NT2/D1 (cell line): ENCODE results near the gene UPP1.
"Not testable (repeated sequence)": the region's sequence is repeated elsewhere in the genome, so short reads cannot be mapped to it uniquely, and the experiment has no call there.

Experiments used
- DNase-seq: peaks from one replicate; pipeline ENCODE4 v3.0.0-alpha.2; 2011; ENCODE audit warnings: low read depth, low spot score
- H3K27me3 ChIP-seq: 2 replicates; pipeline ENCODE4 v1.6.0; 2011; ENCODE audit warnings: mild to moderate bottlenecking; ENCODE audit not compliant: insufficient read length, insufficient read depth
- H3K36me3 ChIP-seq: 2 replicates; pipeline ENCODE4 v1.6.1; 2011; ENCODE audit warnings: mild to moderate bottlenecking, low read length, mixed read lengths; ENCODE audit not compliant: insufficient read depth, insufficient read length
- H3K4me1 ChIP-seq: 2 replicates; pipeline ENCODE4 v1.5.1; 2011; ENCODE audit not compliant: insufficient read depth, insufficient read length
- H3K4me3 ChIP-seq: 2 replicates; pipeline ENCODE4 v1.5.1; 2011; ENCODE audit warnings: low read depth; ENCODE audit not compliant: insufficient read length
- H3K9ac ChIP-seq: 2 replicates; pipeline ENCODE4 v1.6.0; 2011; ENCODE audit warnings: low read depth; ENCODE audit not compliant: insufficient read length
- H3K9me3 ChIP-seq: 2 replicates; pipeline ENCODE4 v1.5.1; 2011; ENCODE audit warnings: mild to moderate bottlenecking, low read length; ENCODE audit not compliant: insufficient read depth
- SUZ12 ChIP-seq: IDR thresholded peaks from 2 replicates; pipeline ENCODE4 v1.6.1; 2011; ENCODE audit not compliant: insufficient read length, insufficient read depth; ENCODE audit errors: extremely low read depth
- YY1 ChIP-seq: IDR thresholded peaks from 2 replicates; pipeline ENCODE4 v1.6.1; 2011; ENCODE audit not compliant: insufficient read length, insufficient read depth
- ZNF274 ChIP-seq: IDR thresholded peaks from 2 replicates; pipeline ENCODE4 v1.6.1; 2011; ENCODE audit warnings: mild to moderate bottlenecking, low read depth, low read length

UPP1 gene

DNA sequence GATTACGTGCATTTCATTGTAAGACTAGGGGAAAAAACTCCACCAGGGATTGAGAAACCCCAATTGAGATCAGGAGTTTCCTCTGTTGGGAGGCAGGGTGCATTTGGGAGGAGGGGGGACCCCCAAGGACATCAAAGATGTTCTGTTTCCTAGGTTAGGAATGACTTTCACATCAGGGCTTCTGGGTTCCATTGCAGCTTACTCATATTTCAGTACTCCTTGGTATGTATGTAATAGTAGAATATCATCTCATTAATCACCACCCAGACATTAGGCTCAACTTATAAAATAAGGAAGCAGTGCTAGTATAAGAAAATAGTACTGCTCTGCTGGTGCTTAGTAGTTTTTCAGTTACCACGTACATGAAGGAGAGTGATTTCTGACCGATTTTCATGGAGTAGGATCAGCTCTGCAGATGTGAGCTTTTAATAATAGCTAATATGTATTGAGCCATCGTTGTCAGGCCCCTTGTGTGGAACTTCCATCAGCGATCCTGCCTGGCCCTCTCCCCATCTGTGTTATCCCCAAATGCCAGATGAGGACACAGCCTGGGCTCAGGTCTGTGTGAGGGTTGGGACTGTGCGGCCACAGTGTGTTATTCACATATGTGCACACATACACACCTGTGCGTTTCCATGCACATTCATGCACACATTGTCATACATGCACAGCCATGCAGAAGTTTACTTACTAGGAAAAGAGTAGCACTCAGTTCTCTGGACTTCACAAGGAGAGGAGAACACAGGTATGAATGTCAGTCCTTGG, 23.5 kb downstream of the UPP1 start:
- no peaks in the 10 kb centered on the region for H3K9me3 ChIP-seq
- DNase-seq: no peak

DNA sequence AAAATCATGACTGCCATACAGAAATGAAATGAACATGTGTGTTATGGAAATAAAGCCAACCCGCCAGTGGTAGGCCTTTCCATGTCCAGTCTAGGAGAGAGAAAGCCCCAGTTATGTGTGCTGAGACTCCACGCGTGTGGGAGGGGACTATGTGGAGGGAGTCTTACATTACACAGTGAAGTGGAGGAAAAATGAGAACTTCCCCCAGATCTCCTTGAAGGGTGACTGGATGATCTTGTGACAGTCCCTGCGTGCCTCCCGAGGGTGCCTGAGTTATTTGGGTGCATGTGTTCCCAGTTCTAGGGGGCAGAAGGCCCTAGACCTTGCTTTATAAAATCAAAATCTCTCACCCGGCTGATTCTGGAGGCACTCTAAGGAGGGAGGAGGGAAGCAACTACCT, 24.2 kb downstream of the UPP1 start:
- no peak for DNase-seq
- H3K27me3 ChIP-seq: no peaks in the 10 kb centered on the region
- no peak overlapping the region for H3K4me3 ChIP-seq
- TF ChIP-seq SUZ12: no peak
- TF ChIP-seq ZNF274: no peak
- TF ChIP-seq YY1: no peak
- no peaks in the 10 kb centered on the region for H3K9me3 ChIP-seq
- H3K36me3 ChIP-seq: peaks cover 15% of the 10 kb centered on the region
- H3K4me1 ChIP-seq: peaks cover 3% of the 10 kb centered on the region
- no peak overlapping the region for H3K9ac ChIP-seq

More for the DNA sequence above, 23.5 kb downstream of the UPP1 start:
- no peak for TF ChIP-seq SUZ12
- no peak for TF ChIP-seq YY1
- TF ChIP-seq ZNF274: no peak
- H3K4me3 ChIP-seq: no peak overlapping the region
- H3K9ac ChIP-seq: no peak overlapping the region
- no peaks in the 10 kb centered on the region for H3K27me3 ChIP-seq
- H3K4me1 ChIP-seq: peaks cover 3% of the 10 kb centered on the region
- peaks cover 22% of the 10 kb centered on the region for H3K36me3 ChIP-seq

DNA sequence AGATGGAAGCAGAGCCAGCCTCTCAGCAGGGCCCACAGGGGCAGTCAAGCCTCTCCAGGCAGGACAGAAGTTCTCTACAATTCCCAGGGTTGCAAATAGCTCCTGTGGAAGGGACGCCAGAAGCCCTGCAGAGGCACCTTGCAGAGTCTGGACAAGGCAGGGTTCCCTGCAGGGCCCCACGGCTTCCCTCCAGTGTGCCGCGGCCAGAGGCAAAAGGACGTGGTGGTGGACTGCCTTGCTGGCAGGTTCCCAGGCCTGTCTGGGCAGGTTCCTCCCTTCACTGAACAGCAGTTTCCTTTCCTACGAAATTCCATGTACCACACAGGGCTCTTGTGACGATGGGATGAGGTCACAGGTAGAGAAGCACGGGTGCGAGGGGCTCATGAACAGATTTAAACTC, 25.1 kb downstream of the UPP1 start:
- no peaks in the 10 kb centered on the region for H3K9me3 ChIP-seq
- TF ChIP-seq ZNF274: no peak
- no peak for TF ChIP-seq YY1
- TF ChIP-seq SUZ12: no peak

DNA sequence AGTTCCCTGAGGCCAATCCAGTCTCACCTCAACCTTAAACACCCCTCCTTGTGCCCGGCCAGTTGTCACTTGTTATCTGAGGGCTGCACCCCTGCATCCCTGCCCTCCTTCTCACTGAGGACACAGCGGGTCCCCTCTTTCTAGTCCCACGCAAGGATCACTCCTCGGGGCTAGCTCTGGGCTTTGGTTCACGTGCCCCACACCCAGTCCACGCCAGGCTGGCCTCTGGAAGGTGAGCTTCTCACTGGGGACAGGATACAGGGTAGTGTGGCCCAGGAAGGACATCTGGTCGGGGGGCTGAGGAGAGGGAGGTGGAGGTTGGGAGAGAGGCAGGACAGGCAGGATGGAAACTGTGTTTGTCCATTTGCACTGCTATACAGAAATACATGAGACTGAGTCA, 25.5 kb downstream of the UPP1 start:
- no peak for TF ChIP-seq ZNF274
- no peak for TF ChIP-seq SUZ12
- TF ChIP-seq YY1: no peak
- Histone ChIP-seq H3K36me3 (peaks cover 2% of the 10 kb centered on the region), H3K27me3 (no peaks in the 10 kb centered on the region), H3K4me3 (no peak overlapping the region), H3K9me3 (no peaks in the 10 kb centered on the region), H3K9ac (no peak overlapping the region), H3K4me1 (peaks cover 3% of the 10 kb centered on the region)
- DNase-seq: no peak

More for the DNA sequence above, 25.1 kb downstream of the UPP1 start:
- no peak overlapping the region for H3K4me3 ChIP-seq
- no peak overlapping the region for H3K9ac ChIP-seq
- no peak for DNase-seq
- H3K27me3 ChIP-seq: no peaks in the 10 kb centered on the region
- peaks cover 3% of the 10 kb centered on the region for H3K4me1 ChIP-seq
- H3K36me3 ChIP-seq: peaks cover 7% of the 10 kb centered on the region

DNA sequence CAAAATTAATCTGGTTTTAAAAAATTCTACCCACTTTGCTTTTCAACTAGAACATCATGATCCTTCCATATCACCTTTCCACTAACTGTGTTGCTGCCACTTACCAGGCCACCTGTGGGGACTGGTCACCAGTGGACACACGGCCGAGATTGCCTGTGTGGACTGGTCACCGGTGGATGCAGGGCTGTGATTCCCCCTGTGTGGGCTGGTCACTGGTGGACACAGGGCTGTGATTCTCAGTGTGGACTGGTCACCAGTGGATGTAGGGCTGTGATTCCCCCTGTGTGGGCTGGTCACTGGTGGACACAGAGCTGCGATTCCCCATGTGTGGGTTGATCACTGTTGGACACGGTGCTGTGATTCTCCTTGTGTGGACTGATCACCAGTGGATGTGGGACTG, 27.0 kb downstream of the UPP1 start:
- TF ChIP-seq ZNF274: no peak
- TF ChIP-seq SUZ12: no peak
- TF ChIP-seq YY1: no peak
- Histone ChIP-seq H3K27me3 (no peaks in the 10 kb centered on the region), H3K36me3 (no peaks in the 10 kb centered on the region), H3K9me3 (no peaks in the 10 kb centered on the region; the same call in 1 of the 2 replicates), H3K4me1 (peaks cover 3% of the 10 kb centered on the region), H3K4me3 (no peak overlapping the region), H3K9ac (no peak overlapping the region)
- no peak for DNase-seq

DNA sequence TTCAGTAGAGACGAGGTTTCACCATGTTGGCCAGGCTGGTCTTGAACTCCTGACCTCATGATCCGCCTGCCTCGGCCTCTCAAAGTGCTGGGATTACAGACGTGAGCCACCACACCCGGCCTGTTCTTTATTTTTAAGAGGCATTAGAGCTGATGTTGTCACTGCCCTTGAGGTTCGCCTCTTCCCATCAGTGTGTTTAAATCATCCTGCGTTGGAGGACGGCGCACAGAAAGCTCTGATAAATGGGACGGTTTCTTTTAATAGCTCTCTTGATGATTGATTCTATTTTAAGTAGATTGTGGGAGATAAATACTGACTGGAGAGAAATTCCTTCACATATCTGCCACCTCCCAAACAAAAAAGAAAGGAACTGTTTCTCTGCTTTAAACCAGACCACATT, 29.0 kb downstream of the UPP1 start:
- no peak for DNase-seq
- no peaks in the 10 kb centered on the region for H3K27me3 ChIP-seq
- peaks cover 3% of the 10 kb centered on the region; the same call in 1 of the 2 replicates for H3K9me3 ChIP-seq
- peaks cover 3% of the 10 kb centered on the region for H3K4me1 ChIP-seq
- TF ChIP-seq SUZ12 (no peak), YY1 (no peak), ZNF274 (no peak)
- H3K4me3 ChIP-seq: no peak overlapping the region
- H3K9ac ChIP-seq: no peak overlapping the region
- no peaks in the 10 kb centered on the region for H3K36me3 ChIP-seq

DNA sequence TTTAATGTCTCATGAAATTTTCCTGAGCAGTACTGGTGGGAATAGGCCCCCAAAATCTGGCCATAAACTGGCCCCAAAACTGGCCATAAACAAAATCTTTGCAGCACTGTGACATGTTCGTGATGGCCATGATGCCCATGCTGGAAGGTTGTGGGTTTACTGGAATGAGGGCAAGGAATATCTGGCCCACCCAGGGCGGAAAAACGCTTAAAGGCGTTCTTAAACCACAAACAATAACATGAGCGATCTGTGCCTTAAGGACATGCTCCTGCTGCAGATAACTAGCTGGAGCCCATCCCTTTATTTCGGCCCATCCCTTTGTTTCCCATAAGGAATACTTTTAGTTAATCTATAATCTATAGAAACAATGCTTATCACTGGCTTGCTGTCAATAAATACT, 31.5 kb downstream of the UPP1 start:
- not testable (repeated sequence) for H3K9ac ChIP-seq, H3K27me3 ChIP-seq, H3K9me3 ChIP-seq, H3K4me1 ChIP-seq, H3K4me3 ChIP-seq, H3K36me3 ChIP-seq, DNase-seq

DNA sequence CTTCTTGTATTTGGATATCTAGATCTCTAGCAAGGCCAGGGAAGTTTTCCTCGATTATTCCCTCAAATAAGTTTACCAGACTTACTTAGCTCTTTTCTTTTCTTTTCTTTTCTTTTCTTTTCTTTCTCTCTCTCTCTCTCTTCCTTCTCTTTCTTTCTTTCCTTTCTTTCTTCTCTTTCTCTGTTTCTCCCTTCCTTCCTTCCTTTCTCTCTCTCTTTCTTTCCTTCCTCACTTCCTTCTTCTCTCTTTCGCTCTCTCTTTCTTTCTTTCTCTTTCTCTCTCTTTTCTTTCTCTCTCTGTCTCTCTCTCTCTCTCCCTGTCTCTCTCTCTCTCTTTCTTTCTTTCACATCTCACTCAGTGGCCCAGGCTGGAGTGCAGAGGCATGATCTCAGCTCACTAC, 37.0 kb downstream of the UPP1 start:
- no peak overlapping the region for H3K4me3 ChIP-seq
- no peak for TF ChIP-seq ZNF274
- no peak for TF ChIP-seq YY1
- no peak for TF ChIP-seq SUZ12
- no peak for DNase-seq
- H3K9me3 ChIP-seq: 0 out of 2 replicates have a peak, but pooled peaks cover 3% of the 10 kb centered on the region
- H3K4me1 ChIP-seq: peaks cover 2% of the 10 kb centered on the region
- H3K9ac ChIP-seq: no peak overlapping the region
- H3K36me3 ChIP-seq: no peaks in the 10 kb centered on the region
- no peaks in the 10 kb centered on the region for H3K27me3 ChIP-seq
